Esophagus (tissue), 2 donors: ENCODE measurements around the gene TAF6L. TPM values are rescaled to one million over a fixed set of nuclear protein-coding genes. Genes with fewer than 3 reads are reported as not detected.

Experiments
- H3K27ac ChIP-seq, 2 donors: one replicate each; pipeline ENCODE4 v1.5.1; 2013; ENCODE audit warnings: low read depth in 2 of 2, mild to moderate bottlenecking in 2 of 2, inconsistent platforms in 1 of 2, low read length in 1 of 2, moderate library complexity in 1 of 2
- H3K27me3 ChIP-seq, 2 donors: one replicate each; pipeline ENCODE4 v1.6.1; 2013; ENCODE audit warnings: low read length in 2 of 2, control low read depth in 1 of 2, mild to moderate bottlenecking in 1 of 2; ENCODE audit not compliant: insufficient read depth in 2 of 2, control insufficient read depth in 1 of 2
- H3K36me3 ChIP-seq, 2 donors: one replicate each; pipeline ENCODE4 v1.6.1; 2013; ENCODE audit warnings: low read length in 1 of 2; ENCODE audit not compliant: control insufficient read depth in 2 of 2, insufficient read depth in 2 of 2
- H3K4me1 ChIP-seq, 2 donors: one replicate each; pipeline ENCODE4 v1.6.1; 2013; ENCODE audit warnings: low read length in 1 of 2; ENCODE audit not compliant: control insufficient read depth in 2 of 2, insufficient read depth in 2 of 2
- H3K4me3 ChIP-seq, 2 donors: one replicate each; pipeline ENCODE4 v1.5.1; 2013; ENCODE audit warnings: low read length in 2 of 2, mild to moderate bottlenecking in 2 of 2, low read depth in 1 of 2, moderate library complexity in 1 of 2
- H3K9me3 ChIP-seq, 2 donors: one replicate each; pipeline ENCODE4 v1.6.1; 2013; ENCODE audit warnings: mild to moderate bottlenecking in 2 of 2, low read depth in 1 of 2, low read length in 1 of 2, moderate library complexity in 1 of 2; ENCODE audit not compliant: control insufficient read depth in 2 of 2, insufficient read depth in 1 of 2
- WGBS, 2 donors: extraction: QIAGEN DNeasy Blood & Tissue Kit; methylation state at CpG; one replicate each; pipeline ENCODE4 v1.1.7; 2013; 5-methylcytosine and 5-hydroxymethylcytosine counted together
- polyA plus RNA-seq, 2 donors: library from polyadenylated mRNA; stranded (reverse); fragments of 200-250 nt; gene quantifications; one replicate each; pipeline ENCODE4 v1.2.3, GENCODE V29; 2013
- donor health status: healthy with polysubstance abuse.
- donor health status: Bipolar disorder and iron deficiency.

Gene TAF6L
- 10 to 100 TPM; 17.0 to 21.6 TPM for polyA plus RNA-seq

GRCh38 chr11:62771144-62772021, at the start of gene TAF6L:
TAF6L (plus strand) TSS chr11:62771396; CDS start chr11:62775784, 4,388 bp downstream.
- Histone ChIP-seq H3K27me3 (no peaks in the 10 kb centered on the region), H3K4me1 (peaks cover 0 to 3% of the 10 kb centered on the region in 2 donors), H3K9me3 (no peaks in the 10 kb centered on the region), H3K4me3 (peak within 1 kb of the TSS; percentile 65 to 69), H3K27ac (peak within 1 kb of the TSS; percentile 89 to 98), H3K36me3 (peaks cover 1 to 12% of the 10 kb centered on the region in 2 donors)
- WGBS, 2 donors: 2% methylated on average over 59 to 60 of the region's 60 CpGs

DNA sequence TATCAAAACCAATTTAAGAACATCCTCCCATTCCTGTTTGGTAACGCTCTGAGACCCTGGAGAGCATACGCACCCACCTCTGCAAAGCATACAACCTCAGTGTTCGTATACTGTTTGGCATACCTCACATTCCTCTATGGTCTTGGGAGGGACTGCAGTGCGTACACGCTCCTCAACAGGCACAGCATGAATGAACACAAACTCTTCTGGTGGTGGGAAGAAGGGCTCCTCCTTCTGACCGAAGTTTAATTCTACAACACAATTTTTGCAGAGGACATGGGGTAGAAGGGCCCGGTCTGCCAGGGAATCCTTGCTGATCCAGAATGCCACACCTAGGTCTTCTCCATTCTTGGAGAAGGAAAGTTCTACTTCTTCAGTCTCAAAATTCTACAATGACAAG, 49.2 kb upstream of the TAF6L start:
- peaks cover 20 to 35% of the 10 kb centered on the region in 2 donors for H3K36me3 ChIP-seq
- no peaks in the 10 kb centered on the region for H3K9me3 ChIP-seq
- 63 to 70% methylated on average over 7 of the region's 7 CpGs for whole genome bisulfite sequencing, 2 donors
- no peak overlapping the region for H3K4me3 ChIP-seq
- H3K27ac ChIP-seq: no peak overlapping the region
- H3K4me1 ChIP-seq: no peaks in the 10 kb centered on the region
- no peaks in the 10 kb centered on the region for H3K27me3 ChIP-seq

DNA sequence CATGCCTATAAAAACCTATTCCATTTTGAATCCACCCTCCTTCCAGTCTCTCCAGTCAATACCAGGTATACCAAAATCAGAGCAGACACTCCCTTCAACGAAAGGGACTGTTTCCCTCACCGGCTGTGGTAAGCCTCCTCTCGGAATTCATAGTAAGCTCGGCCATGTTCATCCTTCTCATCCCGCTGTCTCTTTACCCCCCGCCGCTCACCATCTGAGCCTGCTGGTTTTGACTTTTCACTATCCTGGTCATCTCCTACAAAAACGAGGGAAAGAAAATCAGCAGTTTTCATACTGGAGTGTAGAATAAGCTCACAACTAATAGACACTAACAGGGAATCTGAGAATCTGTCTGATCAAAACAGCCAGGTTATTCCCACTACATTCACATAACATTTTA, 47.0 kb upstream of the TAF6L start:
- no peaks in the 10 kb centered on the region for H3K27me3 ChIP-seq
- no peaks in the 10 kb centered on the region for H3K9me3 ChIP-seq
- no peak overlapping the region for H3K27ac ChIP-seq
- peaks cover 17 to 28% of the 10 kb centered on the region in 2 donors for H3K36me3 ChIP-seq
- peak overlapping the region in 1 of 2 donors; percentile 88 for H3K4me3 ChIP-seq
- 27 to 28% methylated on average over 8 of the region's 8 CpGs for WGBS, 2 donors
- H3K4me1 ChIP-seq: no peaks in the 10 kb centered on the region

DNA sequence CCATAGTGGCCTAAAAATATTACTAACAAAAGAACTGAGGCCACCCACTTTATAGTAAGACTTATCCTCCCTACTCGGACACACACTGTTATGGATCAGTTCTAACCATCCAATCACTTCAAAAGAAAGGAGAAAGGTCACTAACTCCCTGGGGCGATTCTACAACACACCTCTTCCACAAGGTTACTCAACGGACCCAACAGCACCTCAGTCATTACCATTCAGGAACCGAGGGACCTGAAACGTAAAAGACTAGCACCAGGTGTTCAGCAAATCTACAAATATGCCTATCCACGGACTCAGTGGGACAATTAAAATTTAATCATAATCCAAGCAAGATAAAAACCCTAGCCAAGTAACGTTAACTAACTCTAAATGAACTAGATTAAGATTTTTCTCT, 45.5 kb upstream of the TAF6L start:
- H3K27ac ChIP-seq: peak overlapping the region in 1 of 2 donors; percentile 51
- no peaks in the 10 kb centered on the region for H3K27me3 ChIP-seq
- H3K4me3 ChIP-seq: peak overlapping the region; percentile 88 to 96
- 1% methylated on average over 7 of the region's 7 CpGs for WGBS, 2 donors
- H3K36me3 ChIP-seq: peaks cover 14 to 16% of the 10 kb centered on the region in 2 donors
- H3K4me1 ChIP-seq: no peaks in the 10 kb centered on the region
- no peaks in the 10 kb centered on the region for H3K9me3 ChIP-seq

GRCh38 chr11:62726156-62726914, 44.9 kb upstream of the TAF6L start:
- peaks cover 14 to 16% of the 10 kb centered on the region in 2 donors for H3K36me3 ChIP-seq
- H3K4me1 ChIP-seq: no peaks in the 10 kb centered on the region
- no peaks in the 10 kb centered on the region for H3K27me3 ChIP-seq
- peak overlapping the region; percentile 88 to 96 for H3K4me3 ChIP-seq
- peak overlapping the region; percentile 97 to 99 for H3K27ac ChIP-seq
- 0% methylated on average over 37 to 51 of the region's 51 CpGs for WGBS, 2 donors
- no peaks in the 10 kb centered on the region for H3K9me3 ChIP-seq

DNA sequence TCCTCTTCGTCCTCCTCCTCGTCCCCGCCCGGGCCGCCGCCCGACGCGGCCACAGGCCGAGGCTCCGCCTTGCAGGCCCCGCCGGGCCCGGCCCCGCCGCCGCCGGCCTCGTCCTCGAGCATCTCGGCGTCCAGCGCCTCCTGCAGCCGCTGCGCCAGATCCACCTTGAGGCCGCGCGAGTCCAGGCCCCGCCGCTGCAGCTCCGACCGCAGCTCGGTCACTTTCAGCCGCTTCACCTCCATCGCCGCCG, 44.4 kb upstream of the TAF6L start:
- WGBS, 2 donors: 0% methylated on average over 31 to 37 of the region's 37 CpGs
- H3K4me3 ChIP-seq: peak overlapping the region; percentile 88 to 96

GRCh38 chr11:62727165-62727871, 43.9 kb upstream of the TAF6L start, which contains the start of gene HNRNPUL2:
HNRNPUL2 (minus strand) TSS chr11:62727457; CDS start chr11:62727156, 301 bp downstream.
- peaks cover 6 to 10% of the 10 kb centered on the region in 2 donors for H3K36me3 ChIP-seq
- peak within 1 kb of the TSS; percentile 88 to 96 for H3K4me3 ChIP-seq
- peak within 1 kb of the TSS; percentile 97 to 100 for H3K27ac ChIP-seq
- WGBS, 2 donors: 0% methylated on average over 72 of the region's 72 CpGs
- H3K27me3 ChIP-seq: no peaks in the 10 kb centered on the region
- no peaks in the 10 kb centered on the region for H3K9me3 ChIP-seq
- no peaks in the 10 kb centered on the region for H3K4me1 ChIP-seq

More for the DNA sequence above, 44.4 kb upstream of the TAF6L start:
- Histone ChIP-seq H3K4me1 (no peaks in the 10 kb centered on the region), H3K27me3 (no peaks in the 10 kb centered on the region), H3K27ac (peak overlapping the region; percentile 97 to 99), H3K36me3 (peaks cover 11 to 14% of the 10 kb centered on the region in 2 donors), H3K9me3 (no peaks in the 10 kb centered on the region)

DNA sequence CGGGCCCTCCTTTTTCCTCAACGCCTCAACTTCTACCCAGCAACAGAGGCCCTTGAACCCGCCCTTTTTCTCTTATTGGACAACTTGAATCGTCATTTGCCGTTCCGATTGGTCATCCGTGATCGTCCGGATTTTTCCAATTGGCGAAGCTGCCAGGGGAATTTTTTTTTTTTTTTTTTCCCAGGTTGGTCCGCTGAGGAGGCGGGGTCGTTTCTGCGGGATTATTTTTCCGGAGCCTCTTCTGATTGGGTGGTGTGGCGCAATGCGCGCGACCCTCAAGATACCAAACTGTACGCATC, 43.4 kb upstream of the TAF6L start:
- peak overlapping the region; percentile 97 to 100 for H3K27ac ChIP-seq
- WGBS, 2 donors: 0 to 1% methylated on average over 20 of the region's 20 CpGs
- no peaks in the 10 kb centered on the region for H3K4me1 ChIP-seq
- H3K4me3 ChIP-seq: peak overlapping the region; percentile 88 to 96
- H3K9me3 ChIP-seq: no peaks in the 10 kb centered on the region
- H3K27me3 ChIP-seq: no peaks in the 10 kb centered on the region
- peaks cover 1 to 5% of the 10 kb centered on the region in 2 donors for H3K36me3 ChIP-seq

DNA sequence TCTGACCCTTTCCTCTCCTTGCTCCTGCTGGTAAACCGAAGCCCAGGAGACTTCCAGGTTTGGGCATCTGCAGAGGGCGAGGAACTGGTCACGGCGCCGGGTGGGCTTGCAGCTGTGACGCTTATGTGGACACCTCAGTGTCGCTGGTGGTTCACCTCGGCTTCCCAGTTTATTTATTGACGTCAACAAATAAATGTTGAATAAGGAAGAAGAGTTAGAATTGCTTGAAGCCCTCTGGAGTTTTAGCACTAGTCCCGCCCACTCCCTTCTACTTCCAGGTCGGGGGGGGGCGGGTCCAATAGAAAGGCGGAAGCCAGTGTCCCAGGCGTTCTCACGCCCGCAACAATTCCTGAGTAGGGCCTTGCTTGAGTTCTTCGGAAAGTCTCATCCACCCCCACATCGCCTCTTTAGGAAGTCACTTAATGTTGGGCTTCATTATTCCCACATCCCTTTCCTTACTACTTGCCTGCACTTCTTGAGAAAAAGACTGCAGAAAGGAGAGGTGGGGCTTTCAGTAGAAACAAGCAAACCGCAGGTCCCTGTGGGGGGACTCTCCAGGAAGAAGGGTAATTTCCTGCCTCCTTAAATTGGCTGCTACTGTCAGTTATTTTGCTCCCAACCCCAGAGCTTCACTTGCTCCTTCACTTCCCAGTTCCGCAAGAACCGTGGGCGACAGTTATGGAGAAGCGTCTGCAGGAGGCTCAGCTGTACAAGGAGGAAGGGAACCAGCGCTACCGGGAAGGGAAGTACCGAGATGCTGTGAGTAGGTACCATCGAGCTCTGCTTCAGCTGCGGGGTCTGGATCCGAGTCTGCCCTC, 42.8 kb upstream of the TAF6L start, which contains the start of gene TTC9C:
Gene TTC9C (plus strand): TSS at position 316 of the 818 bp plus-strand sequence. CDS start 363 bp downstream, at position 679.
- no peaks in the 10 kb centered on the region for H3K4me1 ChIP-seq
- no peaks in the 10 kb centered on the region for H3K9me3 ChIP-seq
- H3K4me3 ChIP-seq: peak within 1 kb of the TSS; percentile 88 to 96
- peak within 1 kb of the TSS; percentile 97 to 100 for H3K27ac ChIP-seq
- WGBS, 2 donors: 0 to 1% methylated on average over 29 of the region's 29 CpGs
- no peaks in the 10 kb centered on the region for H3K27me3 ChIP-seq
- peaks cover 0 to 2% of the 10 kb centered on the region in 2 donors for H3K36me3 ChIP-seq
